OCI-LY7 (cell line): Measurements from ENCODE around the gene YRDC.

Source experiments
- EZH2phosphoT487 ChIP-seq: fragments of 200-600 bp; sonication (generic); IDR thresholded peaks from 2 replicates; pipeline ENCODE4 v1.6.1; 2018; ENCODE audit warnings: low read depth, borderline replicate concordance, mild to moderate bottlenecking, mixed run types, antibody characterized with exemption, low read length, moderate library complexity, mixed read lengths
- TF ChIP-seq, protein P1 (sequence below): fragments of 200-600 bp; sonication (generic); conservative IDR thresholded peaks from 2 replicates; pipeline ENCODE4 v1.5.1; 2014; ENCODE audit warnings: mild to moderate bottlenecking, antibody characterized with exemption, low read length, moderate library complexity, mixed read lengths

DNA sequence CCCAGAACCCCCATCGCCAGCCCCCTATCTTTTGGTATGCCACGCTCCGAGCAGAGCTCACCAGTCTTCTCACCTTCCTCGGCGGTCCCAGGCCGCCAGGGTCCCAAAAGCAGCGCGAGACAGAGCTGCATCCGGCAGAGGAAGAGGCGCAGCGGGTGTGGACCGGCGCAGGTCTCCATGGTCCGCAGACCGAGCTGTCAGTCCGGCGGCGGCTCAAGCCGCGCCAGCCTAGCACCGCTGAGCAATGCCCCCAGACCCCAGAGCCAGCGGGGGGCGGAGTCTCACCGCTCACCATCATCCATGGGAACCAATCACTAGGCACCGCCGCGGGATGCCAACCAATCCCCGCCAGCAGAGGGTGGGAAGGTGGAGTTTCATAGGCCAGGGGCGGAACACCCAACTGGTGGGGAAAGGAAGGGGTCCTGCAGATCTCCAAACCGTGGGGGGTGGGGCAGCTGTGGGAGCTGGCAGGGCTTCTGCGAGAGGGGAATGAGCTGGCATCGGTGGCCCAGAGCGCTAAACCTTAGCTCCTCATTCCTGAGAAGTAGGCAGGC lies 43.0 kb downstream of the YRDC start, which contains the start of gene EPHA10:
- TF ChIP-seq, protein P1, sequence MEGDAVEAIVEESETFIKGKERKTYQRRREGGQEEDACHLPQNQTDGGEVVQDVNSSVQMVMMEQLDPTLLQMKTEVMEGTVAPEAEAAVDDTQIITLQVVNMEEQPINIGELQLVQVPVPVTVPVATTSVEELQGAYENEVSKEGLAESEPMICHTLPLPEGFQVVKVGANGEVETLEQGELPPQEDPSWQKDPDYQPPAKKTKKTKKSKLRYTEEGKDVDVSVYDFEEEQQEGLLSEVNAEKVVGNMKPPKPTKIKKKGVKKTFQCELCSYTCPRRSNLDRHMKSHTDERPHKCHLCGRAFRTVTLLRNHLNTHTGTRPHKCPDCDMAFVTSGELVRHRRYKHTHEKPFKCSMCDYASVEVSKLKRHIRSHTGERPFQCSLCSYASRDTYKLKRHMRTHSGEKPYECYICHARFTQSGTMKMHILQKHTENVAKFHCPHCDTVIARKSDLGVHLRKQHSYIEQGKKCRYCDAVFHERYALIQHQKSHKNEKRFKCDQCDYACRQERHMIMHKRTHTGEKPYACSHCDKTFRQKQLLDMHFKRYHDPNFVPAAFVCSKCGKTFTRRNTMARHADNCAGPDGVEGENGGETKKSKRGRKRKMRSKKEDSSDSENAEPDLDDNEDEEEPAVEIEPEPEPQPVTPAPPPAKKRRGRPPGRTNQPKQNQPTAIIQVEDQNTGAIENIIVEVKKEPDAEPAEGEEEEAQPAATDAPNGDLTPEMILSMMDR, result no peak
- no peak for TF ChIP-seq EZH2phosphoT487
